ENCODE results near the gene MFSD1. TPM values are rescaled to one million over a fixed set of nuclear protein-coding genes. Genes with fewer than 3 reads are reported as not detected.

MFSD1 gene
- total RNA-seq, 1 donor from 2014 or later: 59.2 TPM

GRCh38 chr3:158794206-158794605, 7.6 kb upstream of the MFSD1 start:
- intact Hi-C loops (cut with DNase I): no loop called here
- no peak for DNase-seq (ENCODE audit: extremely low spot score in 2 of 2)
- H3K4me1 ChIP-seq: peaks cover 4% of the 10 kb centered on the region
- H3K9me3 ChIP-seq: no peaks in the 10 kb centered on the region
- H3K36me3 ChIP-seq: no peaks in the 10 kb centered on the region
- no peaks in the 10 kb centered on the region for H3K27me3 ChIP-seq
- H3K4me3 ChIP-seq: no peak overlapping the region
- no peak overlapping the region for H3K27ac ChIP-seq
- no peak for TF ChIP-seq POLR2AphosphoS5 (IDR thresholded peaks at IDR 0.05; ENCODE audit: insufficient read depth in 1 of 2, low read depth in 1 of 2)
- TF ChIP-seq CTCF (IDR thresholded peaks at IDR 0.05): no peak

DNA sequence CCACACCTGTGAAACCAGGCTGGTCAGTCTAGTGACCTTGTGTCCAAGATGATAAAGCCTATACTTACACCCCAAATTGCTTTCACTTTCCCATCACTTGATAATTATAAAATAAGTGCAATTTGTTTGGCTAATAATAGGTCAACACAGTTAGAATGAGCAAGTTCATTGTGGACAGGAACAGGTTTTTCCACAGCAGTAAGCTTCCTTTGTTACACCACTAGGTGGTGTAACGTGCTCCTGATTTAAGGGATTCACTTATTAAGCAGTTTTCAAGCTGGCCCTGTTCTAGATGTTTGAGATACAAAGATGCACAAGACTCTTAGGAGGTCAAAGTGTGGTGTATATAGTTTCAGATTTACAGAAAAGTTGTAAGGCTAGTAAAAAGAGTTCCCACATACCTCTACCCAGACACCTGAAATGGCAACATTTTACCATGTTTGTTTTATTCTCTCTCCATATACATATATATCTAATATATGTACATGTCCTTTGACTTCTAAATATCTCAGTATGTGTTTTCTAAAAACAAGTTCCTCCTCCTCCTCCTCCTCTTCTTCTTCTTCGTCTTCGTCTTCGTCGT, 6.8 kb upstream of the MFSD1 start:
- H3K4me1 ChIP-seq: peaks cover 4% of the 10 kb centered on the region
- no peak for DNase-seq (ENCODE audit: extremely low spot score in 2 of 2)
- no peaks in the 10 kb centered on the region for H3K36me3 ChIP-seq
- no peak for TF ChIP-seq POLR2AphosphoS5 (IDR thresholded peaks at IDR 0.05; ENCODE audit: insufficient read depth in 1 of 2, low read depth in 1 of 2)
- TF ChIP-seq CTCF (IDR thresholded peaks at IDR 0.05): no peak
- no peak for TF ChIP-seq POLR2A (IDR thresholded peaks at IDR 0.05)
- no peak overlapping the region for H3K4me3 ChIP-seq
- no peaks in the 10 kb centered on the region for H3K27me3 ChIP-seq
- H3K27ac ChIP-seq: no peak overlapping the region
- intact Hi-C loops (cut with DNase I): no loop called here
- no peaks in the 10 kb centered on the region for H3K9me3 ChIP-seq

DNA sequence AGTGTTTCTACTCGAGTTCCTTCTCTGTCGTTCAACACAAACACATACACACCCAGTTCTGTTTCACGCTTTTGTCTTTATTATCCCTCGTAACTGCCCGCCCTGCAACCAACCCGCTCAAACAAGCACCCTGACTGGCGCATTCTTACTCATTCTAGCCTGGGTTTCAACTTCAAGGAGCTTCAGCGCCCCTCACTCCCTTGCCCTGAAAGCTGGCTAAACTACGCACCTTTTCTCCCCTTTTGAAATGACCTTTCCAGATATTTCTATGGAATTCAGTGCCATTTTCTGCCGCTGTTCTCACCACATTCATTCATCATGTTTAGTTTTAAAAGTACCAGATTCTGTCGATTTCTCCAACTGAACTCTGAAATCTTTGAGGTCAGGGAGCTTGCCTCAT, 653 bp upstream of the MFSD1 start:
- Histone ChIP-seq H3K36me3 (no peaks in the 10 kb centered on the region), H3K9me3 (no peaks in the 10 kb centered on the region), H3K4me3 (peak overlapping the region; percentile 81 to 86), H3K4me1 (peaks cover 43% of the 10 kb centered on the region), H3K27ac (peak overlapping the region; percentile 85), H3K27me3 (no peaks in the 10 kb centered on the region)
- DNase-seq (ENCODE audit: extremely low spot score in 2 of 2): no peak
- TF ChIP-seq CTCF (IDR thresholded peaks at IDR 0.05): no peak
- no peak for TF ChIP-seq POLR2A (IDR thresholded peaks at IDR 0.05)
- intact Hi-C loops (cut with DNase I): loop anchor here (10.0 kb wide), 1 partner anchor 136 kb away; no protein-coding TSS in a partner anchor

GRCh38 chr3:158802409-158803268, 785 bp downstream of the MFSD1 start:
- intact Hi-C loops (cut with DNase I): loop anchor here (10.0 kb wide), 1 partner anchor 138 kb away; no protein-coding TSS in a partner anchor
- Histone ChIP-seq H3K4me1 (peaks cover 43% of the 10 kb centered on the region), H3K9me3 (no peaks in the 10 kb centered on the region), H3K4me3 (peak overlapping the region; percentile 81 to 86), H3K36me3 (peaks cover 0 to 6% of the 10 kb centered on the region in 2 donors), H3K27me3 (no peaks in the 10 kb centered on the region), H3K27ac (peak overlapping the region; percentile 85)
- TF ChIP-seq POLR2AphosphoS5 (IDR thresholded peaks at IDR 0.05; ENCODE audit: insufficient read depth in 1 of 2, low read depth in 1 of 2): no peak
- TF ChIP-seq CTCF (IDR thresholded peaks at IDR 0.05): no peak
- no peak for DNase-seq (ENCODE audit: extremely low spot score in 2 of 2)

- H3K4me1 ChIP-seq: peaks cover 43% of the 10 kb centered on the region
- no peaks in the 10 kb centered on the region for H3K27me3 ChIP-seq
- no peak for DNase-seq (ENCODE audit: extremely low spot score in 2 of 2)
- no peaks in the 10 kb centered on the region for H3K9me3 ChIP-seq
- H3K36me3 ChIP-seq: peaks cover 0 to 20% of the 10 kb centered on the region in 2 donors
- intact Hi-C loops (cut with DNase I): loop anchor here (10.0 kb wide), 1 partner anchor 140 kb away; no protein-coding TSS in a partner anchor
- H3K27ac ChIP-seq: no peak overlapping the region
- TF ChIP-seq POLR2A (IDR thresholded peaks at IDR 0.05) (no peak), POLR2AphosphoS5 (IDR thresholded peaks at IDR 0.05; ENCODE audit: insufficient read depth in 1 of 2, low read depth in 1 of 2) (no peak), CTCF (IDR thresholded peaks at IDR 0.05) (no peak)
- H3K4me3 ChIP-seq: no peak overlapping the region
These were observed 2.6 kb downstream of the MFSD1 start for GRCh38 chr3:158804441-158804840.
